ENCODE data around the gene AICDA.
"Not testable (repeated sequence)": the region's sequence is repeated elsewhere in the genome, so short reads cannot be mapped to it uniquely, and the experiment has no call there.

The AICDA gene

DNA sequence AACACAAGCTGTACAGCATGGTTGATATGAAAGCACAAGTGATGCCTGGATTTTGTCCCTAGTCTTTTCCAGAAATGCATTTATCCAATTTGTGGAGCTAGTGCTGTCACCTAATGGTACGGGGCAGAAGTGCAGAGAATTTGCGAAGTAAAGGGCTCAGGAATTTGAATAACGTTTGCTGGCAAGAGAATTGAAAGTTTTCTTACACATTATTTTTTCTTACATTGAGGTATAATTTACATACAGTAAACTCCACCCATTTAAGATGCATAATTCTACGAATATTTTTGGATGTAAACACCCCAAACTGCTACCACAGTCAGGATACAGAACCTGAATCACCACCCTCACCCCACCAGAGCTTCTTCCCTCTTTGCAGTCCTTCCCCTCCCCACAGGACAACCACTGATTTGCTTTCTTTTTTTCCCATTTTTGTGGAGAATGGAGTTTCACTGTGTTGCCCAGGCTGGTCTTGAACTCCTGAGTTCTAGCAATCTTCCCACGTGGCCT lies 3.5 kb downstream of the AICDA start:
- DNase-seq (ENCODE audit: low read depth in 2 of 2): no peak

GRCh38 chr12:8606890-8607289 lies 5.8 kb downstream of the AICDA start:
- DNase-seq (ENCODE audit: low read depth in 2 of 2): no peak

GRCh38 chr12:8605057-8605456 lies 7.6 kb downstream of the AICDA start:
- no peak for DNase-seq (ENCODE audit: low read depth in 2 of 2)

- no peak for DNase-seq (ENCODE audit: low read depth in 2 of 2)
Observed at GRCh38 chr12:8603856-8604255, 8.8 kb downstream of the AICDA start.

DNA sequence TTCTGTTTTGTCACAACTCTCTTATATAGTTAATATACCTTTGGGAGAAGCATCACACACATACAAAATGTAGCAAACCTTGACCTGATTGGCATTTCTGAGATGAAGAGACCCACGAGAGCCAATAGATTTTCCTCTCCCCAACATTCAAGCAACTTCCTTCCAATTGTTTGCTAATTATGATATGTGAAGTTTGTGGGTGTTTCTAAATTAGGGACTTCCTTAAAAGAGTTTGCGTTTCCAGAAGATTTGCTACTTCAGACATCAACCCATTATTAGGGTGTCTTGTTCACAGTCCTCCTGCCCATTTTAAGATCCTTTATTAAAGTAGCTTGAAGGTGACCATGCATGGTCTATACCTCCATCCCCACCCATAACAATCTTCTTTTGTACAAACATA lies 9.4 kb downstream of the AICDA start:
- no peak for DNase-seq (ENCODE audit: low read depth in 2 of 2)

DNA sequence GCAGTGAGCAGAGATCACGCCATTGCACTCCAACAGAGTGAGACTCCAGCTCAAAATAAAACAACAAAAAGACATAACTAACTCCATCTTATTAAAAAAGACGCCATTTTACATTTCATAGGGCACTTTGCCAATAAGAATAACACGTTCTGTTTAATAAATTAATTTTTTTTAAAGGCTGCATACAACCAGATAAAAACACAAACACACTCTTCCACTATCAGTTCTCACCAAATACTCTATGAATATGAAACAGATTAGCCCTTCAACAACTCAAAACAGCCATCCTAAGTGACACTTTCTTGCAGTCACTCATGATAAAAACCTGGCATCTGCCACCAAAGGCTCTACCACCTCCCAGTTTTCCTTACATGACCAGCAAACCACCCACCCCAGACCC lies 16.1 kb downstream of the AICDA start:
- DNase-seq (ENCODE audit: low read depth in 2 of 2): no peak

DNA sequence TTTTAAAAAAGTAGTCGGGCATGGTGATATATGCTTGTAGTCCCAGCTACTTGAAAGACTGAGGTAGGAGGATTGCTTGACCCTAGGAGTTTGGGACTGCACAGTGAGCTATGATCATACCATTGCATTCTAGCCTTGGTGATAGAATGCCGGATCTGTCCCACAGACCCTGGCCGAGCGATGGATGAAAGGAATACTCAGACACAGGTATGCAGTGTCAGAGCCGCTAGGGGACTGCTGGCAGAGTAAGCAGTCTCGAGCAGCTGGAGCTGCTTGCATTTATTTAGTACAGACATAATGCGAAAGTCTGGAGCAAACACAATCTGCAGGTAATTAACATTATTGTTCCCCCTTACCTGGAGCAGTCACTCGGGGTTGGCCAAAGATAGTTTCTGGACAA lies 18.6 kb downstream of the AICDA start:
- DNase-seq (ENCODE audit: low read depth in 2 of 2): no peak

DNA sequence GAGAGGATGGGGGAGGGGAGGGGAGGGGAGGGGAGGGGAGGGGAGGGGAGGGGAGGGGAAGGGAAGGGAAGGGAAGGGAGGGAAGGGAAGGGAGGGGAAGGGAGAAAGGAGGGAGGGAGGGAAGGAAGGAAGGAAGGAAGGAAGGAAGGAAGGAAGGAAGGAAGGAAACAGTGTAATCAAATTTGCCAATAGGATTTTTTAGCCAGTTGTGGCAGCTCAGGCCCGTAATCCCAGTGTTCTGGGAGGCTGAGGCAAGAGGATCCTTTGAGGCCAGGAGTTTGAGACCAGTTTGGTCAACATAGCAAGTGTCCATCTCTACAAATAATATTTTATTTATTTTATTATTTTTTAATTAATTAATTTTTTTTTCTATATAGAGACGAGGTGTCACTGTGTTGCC lies 19.4 kb downstream of the AICDA start:
- no peak for DNase-seq (ENCODE audit: low read depth in 2 of 2)

- no peak for DNase-seq (ENCODE audit: low read depth in 2 of 2)
Observed at GRCh38 chr12:8590842-8591545, 21.7 kb downstream of the AICDA start.

- no peak for DNase-seq (ENCODE audit: low read depth in 2 of 2)
Observed at GRCh38 chr12:8589679-8590078, 23.0 kb downstream of the AICDA start.

GRCh38 chr12:8584478-8584877 lies 28.2 kb downstream of the AICDA start:
- DNase-seq (ENCODE audit: low read depth in 2 of 2): not testable (repeated sequence)

GRCh38 chr12:8584004-8584403 lies 28.7 kb downstream of the AICDA start:
- DNase-seq (ENCODE audit: low read depth in 2 of 2): no peak

DNA sequence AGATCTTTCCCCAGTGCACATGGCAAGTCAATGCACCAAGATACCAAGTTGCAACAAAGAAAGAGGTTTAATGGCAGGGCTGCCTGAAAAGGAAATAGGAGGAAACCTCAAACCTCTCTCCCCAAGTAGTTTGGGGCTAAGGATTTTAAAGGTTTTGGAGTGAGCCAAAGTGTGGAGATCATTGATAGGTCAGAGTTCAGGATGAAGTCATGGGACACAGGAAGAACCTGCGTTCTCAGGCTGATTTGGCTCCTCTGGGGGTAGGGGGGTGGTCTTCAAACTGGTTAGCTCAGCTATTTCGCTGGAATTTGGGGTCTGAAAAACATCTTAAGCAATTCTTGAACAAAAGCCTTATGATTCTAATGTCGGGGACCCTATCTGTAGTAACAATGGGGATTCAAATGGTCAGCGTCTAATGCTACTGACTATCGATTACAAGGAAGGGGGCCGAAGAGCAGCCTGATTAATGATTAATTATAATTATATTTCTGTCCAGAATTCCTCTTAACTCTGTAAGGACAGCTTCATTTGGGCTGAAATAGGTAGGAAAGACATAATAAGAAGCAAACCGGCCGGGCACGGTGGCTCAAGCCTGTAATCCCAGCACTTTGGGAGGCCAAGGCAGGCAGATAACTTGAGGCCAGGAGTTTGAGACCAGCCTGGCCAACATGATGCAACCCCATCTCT lies 31.4 kb downstream of the AICDA start:
- no peak for DNase-seq (ENCODE audit: low read depth in 2 of 2)

DNA sequence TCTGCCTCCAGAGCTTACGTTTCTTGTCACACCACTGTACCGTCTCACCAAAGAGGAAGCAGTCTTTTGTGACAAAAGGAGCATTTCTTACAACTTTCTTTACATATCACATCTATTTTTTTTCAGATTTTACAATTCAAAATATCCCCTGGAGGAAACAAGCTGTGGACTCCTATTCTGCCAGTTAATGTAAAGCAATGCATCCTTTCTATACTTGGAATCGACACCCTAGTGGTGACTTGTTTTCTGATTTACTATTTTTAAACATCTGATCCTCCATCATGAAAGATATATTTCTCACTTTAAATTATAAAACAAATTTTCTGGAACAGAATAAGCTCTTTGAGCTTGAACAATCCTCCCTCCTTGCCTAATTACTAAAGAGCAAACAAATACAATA lies 34.8 kb downstream of the AICDA start:
- no peak for DNase-seq (ENCODE audit: low read depth in 2 of 2)

- no peak for DNase-seq (ENCODE audit: low read depth in 2 of 2)
Observed at GRCh38 chr12:8572507-8572906, 40.2 kb downstream of the AICDA start.

DNA sequence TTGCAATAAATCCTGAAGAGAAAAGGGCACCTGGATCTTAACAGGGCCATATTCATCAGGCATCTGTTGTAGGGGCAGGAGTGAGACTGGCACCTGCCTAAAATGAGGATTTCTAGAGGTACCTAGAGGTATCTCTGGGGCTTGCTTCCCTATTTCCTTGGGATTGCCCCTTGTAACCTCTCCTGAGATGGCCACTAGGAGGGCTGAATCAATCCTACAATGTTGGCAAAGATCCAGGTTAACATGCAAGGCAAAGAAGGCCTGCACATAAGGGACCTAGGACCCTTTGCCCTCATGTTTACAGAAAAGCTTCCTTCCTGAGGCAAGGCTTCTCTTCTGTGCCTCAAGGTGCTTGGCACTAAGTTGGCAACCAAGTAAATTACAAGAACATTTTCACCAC lies 46.1 kb downstream of the AICDA start:
- no peak for DNase-seq (ENCODE audit: low read depth in 2 of 2)

- DNase-seq (ENCODE audit: low read depth in 2 of 2): not testable (repeated sequence)
Observed at GRCh38 chr12:8566052-8566451, 46.6 kb downstream of the AICDA start.

GRCh38 chr12:8564656-8565055 lies 48.0 kb downstream of the AICDA start:
- DNase-seq (ENCODE audit: low read depth in 2 of 2): no peak

GRCh38 chr12:8563356-8563755 lies 49.3 kb downstream of the AICDA start:
- no peak for DNase-seq (ENCODE audit: low read depth in 2 of 2)

DNA sequence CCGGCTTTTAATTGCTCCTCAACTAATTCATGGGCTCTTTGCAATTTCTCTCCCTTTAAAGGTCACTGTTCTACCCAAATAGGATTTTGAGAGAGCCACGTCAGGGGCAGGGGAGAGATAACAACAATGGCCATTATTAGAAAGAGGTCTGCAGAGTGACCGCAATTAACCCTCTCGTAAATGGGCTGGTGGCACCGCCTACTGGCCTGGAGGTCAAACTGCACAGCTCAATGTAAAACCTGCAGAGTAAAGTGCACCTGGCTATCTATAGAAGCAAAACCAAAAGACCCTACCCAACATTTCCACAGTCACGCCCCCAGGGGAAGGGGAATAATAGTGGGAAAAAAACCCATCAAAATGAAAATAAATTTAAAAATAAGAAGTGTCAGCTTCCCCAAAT lies 50.3 kb downstream of the AICDA start:
- DNase-seq (ENCODE audit: low read depth in 2 of 2): no peak

GRCh38 chr12:8561011-8561410 lies 51.6 kb downstream of the AICDA start:
- DNase-seq (ENCODE audit: low read depth in 2 of 2): no peak

DNA sequence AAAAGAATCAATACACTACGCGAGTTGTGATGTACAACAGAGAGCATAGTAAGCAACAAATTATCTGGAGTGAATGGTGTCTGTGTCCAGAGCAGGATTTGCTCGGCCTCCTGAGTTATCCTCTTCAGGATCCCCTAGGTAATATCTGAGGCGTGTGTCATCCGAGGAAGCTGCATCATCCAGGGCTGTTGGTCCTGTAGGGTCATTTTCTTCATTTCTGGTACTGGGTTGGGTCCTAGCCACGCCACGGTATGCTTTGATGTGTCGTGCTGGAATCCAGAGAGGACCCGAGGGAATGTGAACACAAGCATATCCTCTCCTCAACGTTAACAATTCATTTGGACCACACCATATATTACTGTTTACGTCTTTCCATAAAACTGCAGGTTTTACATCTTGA lies 53.0 kb downstream of the AICDA start:
- DNase-seq (ENCODE audit: low read depth in 2 of 2): no peak

GRCh38 chr12:8556531-8557097 lies 56.0 kb downstream of the AICDA start:
- DNase-seq (ENCODE audit: low read depth in 2 of 2): no peak

All from stimulated activated CD8-positive, alpha-beta memory T cell treated with anti-CD3 and anti-CD28 coated beads, Interleukin-2, amount 100 ng/mL, for 1 hour (primary cell).